ENCODE measurements around the gene PAGR1. TPM values are rescaled to one million over a fixed set of nuclear protein-coding genes. Genes with fewer than 3 reads are reported as not detected.

PAGR1 gene
- total RNA-seq, 1 donor from 2014 or later, result 47.6 TPM

- no peak overlapping the region for H3K27ac Mint-ChIP-seq (ENCODE audit: unreplicated experiment)
- peaks cover 14% of the 10 kb centered on the region for H3K27me3 Mint-ChIP-seq (ENCODE audit: low read depth)
These were observed 2.0 kb upstream of the PAGR1 start for GRCh38 chr16:29813644-29814562.

DNA sequence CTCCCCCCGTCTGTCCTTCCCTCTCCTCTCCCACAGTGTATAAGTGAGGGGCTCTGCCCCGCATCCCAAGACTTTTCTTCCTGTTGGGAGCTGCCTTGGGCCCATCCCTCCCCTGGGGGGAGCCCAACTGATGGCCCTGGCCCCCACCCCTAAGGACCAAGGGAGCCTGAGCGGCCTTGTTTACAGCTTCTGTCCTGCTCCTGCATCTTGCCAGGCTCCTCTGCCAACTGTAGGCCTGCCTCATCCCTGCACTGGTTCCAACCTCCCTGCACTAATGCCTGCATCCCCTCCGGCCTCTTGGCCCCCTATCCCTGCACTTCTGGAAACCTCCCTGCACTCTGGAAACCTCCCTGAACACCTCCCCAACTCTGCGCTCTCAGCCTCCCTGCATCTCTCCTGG, 1.4 kb upstream of the PAGR1 start:
- H3K9me3 Mint-ChIP-seq, result no peaks in the 10 kb centered on the region
- peaks cover 14% of the 10 kb centered on the region for H3K27me3 Mint-ChIP-seq (ENCODE audit: low read depth)
- H3K4me3 Mint-ChIP-seq, result peak overlapping the region; percentile 96
- H3K4me1 Mint-ChIP-seq, result peaks cover 81% of the 10 kb centered on the region
- H3K36me3 Mint-ChIP-seq (ENCODE audit: low read depth), result peaks cover 14% of the 10 kb centered on the region
- DNase-seq (ENCODE audit: low read depth, low spot score), result no peak
- H3K27ac Mint-ChIP-seq (ENCODE audit: unreplicated experiment), result peak overlapping the region; percentile 38
- TF ChIP-seq CTCF (conservative IDR thresholded peaks at IDR 0.05), result no peak

More at GRCh38 chr16:29813644-29814562, 2.0 kb upstream of the PAGR1 start:
- TF ChIP-seq CTCF (conservative IDR thresholded peaks at IDR 0.05), result no peak
- DNase-seq (ENCODE audit: low read depth, low spot score), result no peak
- Mint-ChIP-seq H3K36me3 (ENCODE audit: low read depth) (peaks cover 9% of the 10 kb centered on the region), H3K4me3 (peak overlapping the region; percentile 96), H3K9me3 (no peaks in the 10 kb centered on the region), H3K4me1 (peaks cover 78% of the 10 kb centered on the region)

DNA sequence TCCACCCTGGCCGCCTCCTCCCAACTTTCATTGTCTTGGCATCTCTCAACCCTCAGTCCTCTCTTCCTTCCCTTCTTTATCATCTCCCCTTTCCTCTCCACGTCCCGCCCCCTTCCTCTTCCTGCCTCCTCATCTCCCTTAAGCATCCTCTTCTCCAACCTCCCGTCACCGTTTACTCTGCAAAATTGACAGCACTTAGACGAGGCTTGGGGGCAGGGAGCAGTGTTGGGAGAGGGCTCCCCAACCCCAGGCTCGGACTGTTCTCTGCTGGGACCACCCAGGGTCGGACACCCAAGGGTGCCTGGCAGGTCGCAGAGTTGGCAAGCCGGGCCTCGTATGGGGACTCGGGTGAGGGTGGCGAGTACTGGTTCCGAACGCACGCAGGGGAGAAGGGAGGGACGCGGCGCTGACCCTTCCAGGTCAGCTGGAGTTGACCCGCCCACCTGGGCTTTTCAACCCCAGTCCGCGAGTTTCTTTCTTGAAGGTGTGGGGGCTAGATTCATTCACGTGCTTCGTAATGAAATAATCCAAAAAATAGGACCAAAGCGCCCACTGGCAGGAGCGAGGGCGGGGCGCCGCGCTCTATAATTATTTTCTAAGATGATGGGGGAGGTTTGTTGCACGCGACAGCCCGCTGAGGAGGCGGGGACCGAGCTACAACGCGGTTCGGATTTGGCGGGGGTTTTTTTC, 775 bp upstream of the PAGR1 start:
- Mint-ChIP-seq H3K36me3 (ENCODE audit: low read depth) (peaks cover 13% of the 10 kb centered on the region), H3K4me3 (peak overlapping the region; percentile 96), H3K4me1 (peaks cover 82% of the 10 kb centered on the region), H3K27ac (ENCODE audit: unreplicated experiment) (peak overlapping the region; percentile 38), H3K27me3 (ENCODE audit: low read depth) (peaks cover 12% of the 10 kb centered on the region), H3K9me3 (no peaks in the 10 kb centered on the region)
- TF ChIP-seq CTCF (conservative IDR thresholded peaks at IDR 0.05), result no peak
- peak; percentile 19 for DNase-seq (ENCODE audit: low read depth, low spot score)

DNA sequence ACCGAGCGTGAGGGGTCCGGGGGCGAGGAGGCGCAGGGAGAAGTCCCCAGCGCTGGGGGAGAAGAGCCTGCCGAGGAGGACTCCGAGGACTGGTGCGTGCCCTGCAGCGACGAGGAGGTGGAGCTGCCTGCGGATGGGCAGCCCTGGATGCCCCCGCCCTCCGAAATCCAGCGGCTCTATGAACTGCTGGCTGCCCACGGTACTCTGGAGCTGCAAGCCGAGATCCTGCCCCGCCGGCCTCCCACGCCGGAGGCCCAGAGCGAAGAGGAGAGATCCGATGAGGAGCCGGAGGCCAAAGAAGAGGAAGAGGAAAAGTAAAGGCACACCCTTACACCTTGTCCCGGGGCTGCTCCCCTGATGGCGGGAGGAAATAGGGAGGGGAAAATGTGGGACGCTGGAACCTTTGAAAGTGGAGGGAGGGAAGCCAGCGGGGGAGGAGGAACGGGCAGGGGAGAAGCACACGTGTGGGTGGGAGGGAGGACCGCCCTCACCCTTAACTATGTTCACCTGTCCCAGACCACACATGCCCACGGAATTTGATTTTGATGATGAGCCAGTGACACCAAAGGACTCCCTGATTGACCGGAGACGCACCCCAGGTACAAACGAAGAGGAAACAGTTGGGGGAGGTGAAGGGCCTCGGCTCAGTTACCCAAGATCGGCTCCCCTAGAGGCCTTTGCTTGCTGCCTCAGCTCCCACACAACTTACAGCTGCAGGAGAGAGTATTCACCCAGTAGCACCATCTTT, 916 bp downstream of the PAGR1 start:
- Mint-ChIP-seq H3K27ac (ENCODE audit: unreplicated experiment) (peak overlapping the region; percentile 29), H3K36me3 (ENCODE audit: low read depth) (peaks cover 11% of the 10 kb centered on the region), H3K27me3 (ENCODE audit: low read depth) (peaks cover 4% of the 10 kb centered on the region), H3K4me3 (peak overlapping the region; percentile 96), H3K4me1 (peaks cover 70% of the 10 kb centered on the region), H3K9me3 (no peaks in the 10 kb centered on the region)
- peak; percentile 42 for DNase-seq (ENCODE audit: low read depth, low spot score)
- peak; percentile 16 for TF ChIP-seq CTCF (conservative IDR thresholded peaks at IDR 0.05)

DNA sequence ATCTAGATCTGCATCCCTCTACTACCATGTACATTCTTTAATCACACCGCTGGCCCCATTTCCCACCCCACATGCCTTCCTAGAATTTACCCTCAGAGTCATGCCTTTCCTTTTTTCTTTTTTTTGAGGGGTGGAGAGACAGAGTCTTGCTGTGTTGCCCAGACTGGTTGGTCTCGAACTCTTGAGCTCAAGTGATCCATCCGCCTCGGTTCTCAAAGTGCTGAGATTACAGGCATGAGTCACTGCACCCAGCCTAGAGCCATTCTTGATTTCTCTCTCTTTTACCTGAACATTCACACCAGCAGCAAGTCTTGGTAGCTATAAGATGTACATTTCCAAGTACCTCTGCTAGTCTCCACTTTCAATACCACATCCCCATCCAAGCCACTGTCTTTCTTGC, 2.1 kb downstream of the PAGR1 start:
- H3K4me1 Mint-ChIP-seq, result peaks cover 64% of the 10 kb centered on the region
- H3K9me3 Mint-ChIP-seq, result no peaks in the 10 kb centered on the region
- no peak for DNase-seq (ENCODE audit: low read depth, low spot score)
- H3K27me3 Mint-ChIP-seq (ENCODE audit: low read depth), result peaks cover 4% of the 10 kb centered on the region
- peaks cover 11% of the 10 kb centered on the region for H3K36me3 Mint-ChIP-seq (ENCODE audit: low read depth)
- no peak for TF ChIP-seq CTCF (conservative IDR thresholded peaks at IDR 0.05)
- H3K27ac Mint-ChIP-seq (ENCODE audit: unreplicated experiment), result peak overlapping the region; percentile 51
- peak overlapping the region; percentile 83 for H3K4me3 Mint-ChIP-seq

Measured in neural crest cell (in vitro differentiated cells).